Suprapubic skin (tissue), 4 donors: Measurements from ENCODE around the gene DYNC1I2. TPM values are rescaled to one million over a fixed set of nuclear protein-coding genes. Genes with fewer than 3 reads are reported as not detected.

Experiments
- DNase-seq, 2 donors: peaks; one replicate each; pipeline ENCODE4 v3.0.0-alpha.2; 2019; ENCODE audit warnings: low spot score in 2 of 2
- H3K27ac ChIP-seq: fragments of 200-600 bp; sonication (generic); one replicate; pipeline ENCODE4 v1.5.1; 2019
- H3K27me3 ChIP-seq: fragments of 200-600 bp; sonication (generic); one replicate; pipeline ENCODE4 v1.5.1; 2019
- H3K36me3 ChIP-seq: fragments of 200-600 bp; sonication (generic); one replicate; pipeline ENCODE4 v1.5.1; 2019
- H3K4me1 ChIP-seq: fragments of 200-600 bp; sonication (generic); one replicate; pipeline ENCODE4 v1.5.1; 2019
- H3K4me3 ChIP-seq: fragments of 200-600 bp; sonication (generic); one replicate; pipeline ENCODE4 v1.5.1; 2019; ENCODE audit warnings: mild to moderate bottlenecking
- H3K9me3 ChIP-seq: fragments of 200-600 bp; sonication (generic); one replicate; pipeline ENCODE4 v1.5.1; 2019
- EP300 ChIP-seq: sonication (generic); formaldehyde crosslinking; IDR thresholded peaks from one replicate; pipeline ENCODE4 v1.6.1; 2017; ENCODE audit warnings: antibody characterized with exemption
- POLR2A ChIP-seq, 2 donors: fragments of 450-650 bp; IDR thresholded peaks; one replicate each; pipeline ENCODE4 v1.6.1; 2017; ENCODE audit warnings: antibody characterized with exemption in 2 of 2, mild to moderate bottlenecking in 2 of 2, moderate library complexity in 2 of 2
- POLR2AphosphoS5 ChIP-seq, 3 donors: sonication (generic); formaldehyde crosslinking; IDR thresholded peaks; one replicate each; pipeline ENCODE4 v1.6.1; 2017; ENCODE audit warnings: antibody characterized with exemption in 3 of 3
- WGBS: methylation state at CpG from one replicate; pipeline ENCODE4 v1.1.5; 2018; 5-methylcytosine and 5-hydroxymethylcytosine counted together
- total RNA-seq, 4 donors: library from RNA; depleted of rRNA; stranded (reverse); fragments of >200 nt; gene quantifications; one replicate each; pipeline ENCODE4 v1.1.0, GENCODE V29; 2016
- TF ChIP-seq, protein P1 (sequence below), 2 donors: fragments of 200-600 bp in 1 of 2; fragments of 450-650 bp in 1 of 2; sonication (generic) in 1 of 2; IDR thresholded peaks; one replicate each; pipeline ENCODE4 v1.5.1; 2016 to 2019; ENCODE audit warnings: antibody characterized with exemption in 2 of 2, mild to moderate bottlenecking in 1 of 2, moderate library complexity in 1 of 2

The DYNC1I2 gene
- total RNA-seq, 4 donors from 2014 or later, result 65.0 to 78.7 (median 67.9) TPM

DNA sequence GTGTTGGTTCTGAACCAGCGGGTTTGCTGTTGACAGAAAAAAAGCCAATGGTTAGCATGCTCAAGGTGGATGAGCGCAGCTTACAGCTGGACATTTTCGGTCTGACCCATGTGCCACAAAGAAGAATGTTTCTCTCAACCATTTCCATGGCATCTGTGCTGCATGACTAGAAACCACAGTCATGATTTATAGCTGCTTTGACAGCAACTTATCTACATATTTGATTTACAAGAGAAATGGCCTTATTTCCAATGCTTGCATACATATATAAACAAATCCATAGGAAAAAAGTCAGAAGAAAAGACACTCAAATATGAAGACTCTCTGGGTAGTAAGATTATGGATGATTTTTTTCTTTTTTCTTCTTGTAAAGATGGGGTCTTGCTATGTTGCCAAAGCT, 98.2 kb downstream of the DYNC1I2 start:
- peaks cover 65% of the 10 kb centered on the region for H3K36me3 ChIP-seq
- TF ChIP-seq POLR2AphosphoS5 (IDR thresholded peaks at IDR 0.05) (no peak), POLR2A (IDR thresholded peaks at IDR 0.05) (no peak), EP300 (no peak)
- TF ChIP-seq, protein P1, sequence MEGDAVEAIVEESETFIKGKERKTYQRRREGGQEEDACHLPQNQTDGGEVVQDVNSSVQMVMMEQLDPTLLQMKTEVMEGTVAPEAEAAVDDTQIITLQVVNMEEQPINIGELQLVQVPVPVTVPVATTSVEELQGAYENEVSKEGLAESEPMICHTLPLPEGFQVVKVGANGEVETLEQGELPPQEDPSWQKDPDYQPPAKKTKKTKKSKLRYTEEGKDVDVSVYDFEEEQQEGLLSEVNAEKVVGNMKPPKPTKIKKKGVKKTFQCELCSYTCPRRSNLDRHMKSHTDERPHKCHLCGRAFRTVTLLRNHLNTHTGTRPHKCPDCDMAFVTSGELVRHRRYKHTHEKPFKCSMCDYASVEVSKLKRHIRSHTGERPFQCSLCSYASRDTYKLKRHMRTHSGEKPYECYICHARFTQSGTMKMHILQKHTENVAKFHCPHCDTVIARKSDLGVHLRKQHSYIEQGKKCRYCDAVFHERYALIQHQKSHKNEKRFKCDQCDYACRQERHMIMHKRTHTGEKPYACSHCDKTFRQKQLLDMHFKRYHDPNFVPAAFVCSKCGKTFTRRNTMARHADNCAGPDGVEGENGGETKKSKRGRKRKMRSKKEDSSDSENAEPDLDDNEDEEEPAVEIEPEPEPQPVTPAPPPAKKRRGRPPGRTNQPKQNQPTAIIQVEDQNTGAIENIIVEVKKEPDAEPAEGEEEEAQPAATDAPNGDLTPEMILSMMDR (IDR thresholded peaks at IDR 0.05), result no peak
- H3K27ac ChIP-seq, result no peak overlapping the region
- no peak overlapping the region for H3K4me3 ChIP-seq
- DNase-seq, result no peak
- H3K4me1 ChIP-seq, result no peaks in the 10 kb centered on the region
- 100% methylated on average over 3 of the region's 3 CpGs for WGBS
- H3K9me3 ChIP-seq, result no peaks in the 10 kb centered on the region
- H3K27me3 ChIP-seq, result no peaks in the 10 kb centered on the region

DNA sequence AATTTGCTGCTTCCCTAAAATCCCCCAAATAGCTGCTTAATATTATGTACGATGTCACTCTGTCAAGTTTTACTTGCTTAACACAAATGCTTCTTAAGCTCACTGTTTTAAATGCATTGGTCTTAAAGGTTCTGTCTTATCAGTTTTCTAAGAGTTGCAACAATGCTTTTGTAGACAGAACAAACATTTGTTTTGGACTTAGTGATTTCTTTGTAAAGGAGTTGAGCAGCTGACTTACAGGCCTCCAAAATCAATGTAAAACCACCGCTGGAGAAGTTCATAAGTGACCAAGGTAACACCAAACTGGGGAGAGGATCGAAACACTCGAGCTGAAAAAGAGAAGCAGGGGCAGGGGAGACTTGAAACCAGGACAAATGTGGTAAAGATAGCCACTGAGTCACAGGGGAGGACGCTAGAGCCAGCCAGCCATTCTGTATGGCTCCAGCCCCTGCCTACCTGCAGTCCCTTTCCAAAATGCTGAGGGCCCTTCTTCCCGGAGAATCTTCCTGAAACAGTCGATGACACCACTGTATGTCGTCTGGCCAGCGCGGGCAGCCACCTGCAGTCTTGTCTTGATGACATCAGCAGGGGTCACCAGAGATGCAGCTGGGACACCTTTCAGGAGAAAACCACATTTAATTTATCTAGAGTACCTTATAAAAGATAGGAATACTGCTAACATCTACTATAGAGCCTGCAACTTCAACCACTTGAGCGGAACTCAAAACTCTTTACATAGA, 100.2 kb downstream of the DYNC1I2 start:
- Histone ChIP-seq H3K4me3 (no peak overlapping the region), H3K27ac (no peak overlapping the region), H3K36me3 (peaks cover 78% of the 10 kb centered on the region), H3K9me3 (no peaks in the 10 kb centered on the region), H3K27me3 (no peaks in the 10 kb centered on the region), H3K4me1 (no peaks in the 10 kb centered on the region)
- TF ChIP-seq EP300 (no peak), POLR2A (IDR thresholded peaks at IDR 0.05) (no peak), POLR2AphosphoS5 (IDR thresholded peaks at IDR 0.05) (no peak)
- TF ChIP-seq, protein P1 (IDR thresholded peaks at IDR 0.05), result no peak
- DNase-seq, result no peak
- WGBS, result 79% methylated on average over 11 of the region's 11 CpGs

DNA sequence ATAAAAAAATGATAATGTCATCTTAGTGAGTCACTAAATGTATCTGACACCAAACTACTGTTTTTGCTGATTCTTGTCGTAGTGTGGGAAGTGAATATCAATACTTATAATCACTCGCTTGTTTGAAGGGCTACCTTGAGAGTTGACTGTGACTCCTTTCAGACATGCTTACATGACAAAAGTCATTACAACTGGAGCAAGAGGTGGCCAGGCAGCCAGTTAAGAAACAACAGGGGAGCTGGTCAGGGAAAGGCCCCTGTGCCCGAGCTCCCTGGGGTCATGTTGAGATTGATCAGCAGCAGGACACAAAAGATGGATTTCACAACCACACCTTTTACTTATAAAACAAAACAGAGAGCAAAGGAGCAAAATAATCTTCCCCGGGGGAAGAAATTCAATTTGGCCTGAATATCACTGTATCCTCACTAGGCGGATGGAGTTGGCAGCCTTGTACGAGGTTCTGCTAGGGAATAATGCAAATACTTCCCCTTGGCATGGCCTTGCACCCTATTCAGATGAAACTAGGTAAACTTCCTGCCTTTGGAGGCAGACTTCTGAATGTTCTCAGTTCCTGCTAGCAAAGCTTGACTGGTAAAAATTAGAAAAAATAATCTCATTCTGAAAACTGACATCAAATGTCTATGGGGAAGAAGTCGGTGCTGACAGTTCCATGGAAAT, 101.2 kb downstream of the DYNC1I2 start:
- TF ChIP-seq EP300, result no peak
- no peak for TF ChIP-seq POLR2A (IDR thresholded peaks at IDR 0.05)
- TF ChIP-seq, protein P1 (IDR thresholded peaks at IDR 0.05), result no peak
- TF ChIP-seq POLR2AphosphoS5 (IDR thresholded peaks at IDR 0.05), result no peak
- H3K4me3 ChIP-seq, result no peak overlapping the region
- H3K27ac ChIP-seq, result no peak overlapping the region
- no peaks in the 10 kb centered on the region for H3K9me3 ChIP-seq
- WGBS, result 66% methylated on average over 7 of the region's 7 CpGs
- H3K27me3 ChIP-seq, result no peaks in the 10 kb centered on the region
- H3K4me1 ChIP-seq, result no peaks in the 10 kb centered on the region
- H3K36me3 ChIP-seq, result peaks cover 73% of the 10 kb centered on the region
- no peak for DNase-seq

DNA sequence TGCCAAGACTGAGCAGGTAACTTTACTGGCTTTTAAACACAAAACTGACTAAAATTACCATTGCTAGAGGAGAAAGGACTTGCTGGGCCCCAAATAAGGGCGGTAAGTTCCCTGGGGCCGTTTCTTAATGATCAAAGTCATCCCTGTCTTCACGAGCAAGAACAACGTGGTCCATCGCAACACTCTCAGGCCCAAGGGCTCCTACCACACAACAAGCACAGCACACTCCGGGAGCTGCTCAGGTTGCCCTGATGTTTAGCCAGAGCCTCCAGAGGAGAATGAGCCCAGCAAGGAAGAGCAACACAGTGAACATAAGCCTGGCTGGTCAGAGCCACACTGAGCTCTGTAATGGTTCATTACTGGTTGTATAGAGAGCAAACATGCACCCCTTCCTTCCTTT, 102.7 kb downstream of the DYNC1I2 start:
- no peaks in the 10 kb centered on the region for H3K4me1 ChIP-seq
- H3K27ac ChIP-seq, result no peak overlapping the region
- H3K4me3 ChIP-seq, result no peak overlapping the region
- TF ChIP-seq, protein P1 (IDR thresholded peaks at IDR 0.05), result no peak
- TF ChIP-seq EP300, result no peak
- TF ChIP-seq POLR2A (IDR thresholded peaks at IDR 0.05), result no peak
- no peak for TF ChIP-seq POLR2AphosphoS5 (IDR thresholded peaks at IDR 0.05)
- DNase-seq, result no peak
- H3K27me3 ChIP-seq, result no peaks in the 10 kb centered on the region
- H3K9me3 ChIP-seq, result no peaks in the 10 kb centered on the region
- 69% methylated on average over 6 of the region's 6 CpGs for WGBS
- H3K36me3 ChIP-seq, result peaks cover 62% of the 10 kb centered on the region

DNA sequence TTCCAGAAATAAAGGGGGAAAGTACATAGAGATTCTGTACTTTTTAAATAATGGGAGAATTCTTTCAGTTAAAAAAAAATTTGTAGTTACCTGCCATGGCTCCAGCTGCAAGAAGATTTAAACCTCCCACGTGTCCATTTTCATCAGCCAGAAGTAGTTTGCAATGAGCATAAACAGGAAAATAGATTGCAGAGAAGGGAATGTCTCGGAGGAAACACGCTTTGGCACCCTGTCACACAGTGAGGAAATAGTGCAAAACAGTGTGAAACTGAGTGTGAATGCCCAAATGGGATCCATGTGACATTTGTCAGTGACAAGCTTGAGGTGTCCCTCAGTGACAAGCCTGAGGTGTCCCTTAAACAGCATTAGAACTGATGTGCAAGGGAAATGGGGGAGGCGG, 104.1 kb downstream of the DYNC1I2 start:
- no peak overlapping the region for H3K4me3 ChIP-seq
- DNase-seq, result no peak
- no peaks in the 10 kb centered on the region for H3K9me3 ChIP-seq
- no peaks in the 10 kb centered on the region for H3K4me1 ChIP-seq
- peaks cover 52% of the 10 kb centered on the region for H3K36me3 ChIP-seq
- no peak for TF ChIP-seq POLR2A (IDR thresholded peaks at IDR 0.05)
- no peak for TF ChIP-seq EP300
- TF ChIP-seq, protein P1 (IDR thresholded peaks at IDR 0.05), result no peak
- 90% methylated on average over 4 of the region's 4 CpGs for WGBS
- H3K27ac ChIP-seq, result no peak overlapping the region
- H3K27me3 ChIP-seq, result no peaks in the 10 kb centered on the region
